ENCODE measurements around the gene GPR78.

The GPR78 gene

GRCh38 chr4:8548731-8549351 is 31.4 kb upstream of the GPR78 start:
- H3K27me3 ChIP-seq (ENCODE audit: control insufficient read depth, insufficient read depth, low read length), result no peaks in the 10 kb centered on the region
- H3K9me3 ChIP-seq (ENCODE audit: control insufficient read depth, low read length), result no peaks in the 10 kb centered on the region
- no peak overlapping the region for H3K9ac ChIP-seq (ENCODE audit: low read length)
- H3K4me3 ChIP-seq (ENCODE audit: low read length), result no peak overlapping the region
- peaks cover 28% of the 10 kb centered on the region for H3K4me1 ChIP-seq (ENCODE audit: control insufficient read depth, insufficient read depth, low read length)
- no peaks in the 10 kb centered on the region for H3K36me3 ChIP-seq (ENCODE audit: control insufficient read depth, insufficient read depth, low read length)

GRCh38 chr4:8549352-8549931 is 30.8 kb upstream of the GPR78 start:
- Histone ChIP-seq H3K9me3 (ENCODE audit: control insufficient read depth, low read length) (no peaks in the 10 kb centered on the region), H3K9ac (ENCODE audit: low read length) (no peak overlapping the region), H3K4me1 (ENCODE audit: control insufficient read depth, insufficient read depth, low read length) (peaks cover 28% of the 10 kb centered on the region), H3K36me3 (ENCODE audit: control insufficient read depth, insufficient read depth, low read length) (no peaks in the 10 kb centered on the region), H3K27me3 (ENCODE audit: control insufficient read depth, insufficient read depth, low read length) (no peaks in the 10 kb centered on the region), H3K4me3 (ENCODE audit: low read length) (no peak overlapping the region)

- Histone ChIP-seq H3K4me1 (ENCODE audit: control insufficient read depth, insufficient read depth, low read length) (peaks cover 18% of the 10 kb centered on the region), H3K9ac (ENCODE audit: low read length) (no peak overlapping the region), H3K4me3 (ENCODE audit: low read length) (no peak overlapping the region), H3K36me3 (ENCODE audit: control insufficient read depth, insufficient read depth, low read length) (no peaks in the 10 kb centered on the region), H3K9me3 (ENCODE audit: control insufficient read depth, low read length) (no peaks in the 10 kb centered on the region), H3K27me3 (ENCODE audit: control insufficient read depth, insufficient read depth, low read length) (no peaks in the 10 kb centered on the region)
Measured at GRCh38 chr4:8550691-8551090, 29.5 kb upstream of the GPR78 start.

GRCh38 chr4:8552024-8552423 is 28.2 kb upstream of the GPR78 start:
- no peak overlapping the region for H3K9ac ChIP-seq (ENCODE audit: low read length)
- no peak overlapping the region for H3K4me3 ChIP-seq (ENCODE audit: low read length)
- no peaks in the 10 kb centered on the region for H3K27me3 ChIP-seq (ENCODE audit: control insufficient read depth, insufficient read depth, low read length)
- no peaks in the 10 kb centered on the region for H3K9me3 ChIP-seq (ENCODE audit: control insufficient read depth, low read length)
- peaks cover 14% of the 10 kb centered on the region for H3K4me1 ChIP-seq (ENCODE audit: control insufficient read depth, insufficient read depth, low read length)
- H3K36me3 ChIP-seq (ENCODE audit: control insufficient read depth, insufficient read depth, low read length), result no peaks in the 10 kb centered on the region

- no peak overlapping the region for H3K4me3 ChIP-seq (ENCODE audit: low read length)
- H3K4me1 ChIP-seq (ENCODE audit: control insufficient read depth, insufficient read depth, low read length), result peaks cover 7% of the 10 kb centered on the region
- no peaks in the 10 kb centered on the region for H3K9me3 ChIP-seq (ENCODE audit: control insufficient read depth, low read length)
- H3K36me3 ChIP-seq (ENCODE audit: control insufficient read depth, insufficient read depth, low read length), result no peaks in the 10 kb centered on the region
- no peak overlapping the region for H3K9ac ChIP-seq (ENCODE audit: low read length)
- H3K27me3 ChIP-seq (ENCODE audit: control insufficient read depth, insufficient read depth, low read length), result no peaks in the 10 kb centered on the region
Measured at GRCh38 chr4:8552581-8553205, 27.5 kb upstream of the GPR78 start.

- Histone ChIP-seq H3K9me3 (ENCODE audit: control insufficient read depth, low read length) (no peaks in the 10 kb centered on the region), H3K4me1 (ENCODE audit: control insufficient read depth, insufficient read depth, low read length) (peaks cover 5% of the 10 kb centered on the region), H3K9ac (ENCODE audit: low read length) (no peak overlapping the region)
Measured at GRCh38 chr4:8553216-8553615, 27.0 kb upstream of the GPR78 start.

GRCh38 chr4:8553991-8554405 is 26.2 kb upstream of the GPR78 start:
- H3K9me3 ChIP-seq (ENCODE audit: control insufficient read depth, low read length), result no peaks in the 10 kb centered on the region
- H3K4me3 ChIP-seq (ENCODE audit: low read length), result no peak overlapping the region
- H3K36me3 ChIP-seq (ENCODE audit: control insufficient read depth, insufficient read depth, low read length), result no peaks in the 10 kb centered on the region
- H3K9ac ChIP-seq (ENCODE audit: low read length), result no peak overlapping the region
- no peaks in the 10 kb centered on the region for H3K27me3 ChIP-seq (ENCODE audit: control insufficient read depth, insufficient read depth, low read length)
- peaks cover under 1% of the 10 kb centered on the region for H3K4me1 ChIP-seq (ENCODE audit: control insufficient read depth, insufficient read depth, low read length)

More at GRCh38 chr4:8553216-8553615, 27.0 kb upstream of the GPR78 start:
- Histone ChIP-seq H3K36me3 (ENCODE audit: control insufficient read depth, insufficient read depth, low read length) (no peaks in the 10 kb centered on the region), H3K27me3 (ENCODE audit: control insufficient read depth, insufficient read depth, low read length) (no peaks in the 10 kb centered on the region), H3K4me3 (ENCODE audit: low read length) (no peak overlapping the region)

- H3K4me3 ChIP-seq (ENCODE audit: low read length), result no peak overlapping the region
- H3K4me1 ChIP-seq (ENCODE audit: control insufficient read depth, insufficient read depth, low read length), result no peaks in the 10 kb centered on the region
- no peaks in the 10 kb centered on the region for H3K9me3 ChIP-seq (ENCODE audit: control insufficient read depth, low read length)
- H3K36me3 ChIP-seq (ENCODE audit: control insufficient read depth, insufficient read depth, low read length), result no peaks in the 10 kb centered on the region
- H3K9ac ChIP-seq (ENCODE audit: low read length), result no peak overlapping the region
- H3K27me3 ChIP-seq (ENCODE audit: control insufficient read depth, insufficient read depth, low read length), result no peaks in the 10 kb centered on the region
Measured at GRCh38 chr4:8554555-8555100, 25.6 kb upstream of the GPR78 start.

- Histone ChIP-seq H3K9ac (ENCODE audit: low read length) (no peak overlapping the region), H3K9me3 (ENCODE audit: control insufficient read depth, low read length) (no peaks in the 10 kb centered on the region), H3K27me3 (ENCODE audit: control insufficient read depth, insufficient read depth, low read length) (no peaks in the 10 kb centered on the region), H3K36me3 (ENCODE audit: control insufficient read depth, insufficient read depth, low read length) (no peaks in the 10 kb centered on the region), H3K4me1 (ENCODE audit: control insufficient read depth, insufficient read depth, low read length) (no peaks in the 10 kb centered on the region), H3K4me3 (ENCODE audit: low read length) (no peak overlapping the region)
Measured at GRCh38 chr4:8555716-8556115, 24.5 kb upstream of the GPR78 start.

- Histone ChIP-seq H3K4me1 (ENCODE audit: control insufficient read depth, insufficient read depth, low read length) (peaks cover 3% of the 10 kb centered on the region), H3K36me3 (ENCODE audit: control insufficient read depth, insufficient read depth, low read length) (no peaks in the 10 kb centered on the region), H3K4me3 (ENCODE audit: low read length) (no peak overlapping the region), H3K9me3 (ENCODE audit: control insufficient read depth, low read length) (no peaks in the 10 kb centered on the region), H3K9ac (ENCODE audit: low read length) (no peak overlapping the region), H3K27me3 (ENCODE audit: control insufficient read depth, insufficient read depth, low read length) (no peaks in the 10 kb centered on the region)
Measured at GRCh38 chr4:8556341-8557150, 23.6 kb upstream of the GPR78 start.

GRCh38 chr4:8557151-8558076 is 22.8 kb upstream of the GPR78 start:
- no peaks in the 10 kb centered on the region for H3K9me3 ChIP-seq (ENCODE audit: control insufficient read depth, low read length)
- no peak overlapping the region for H3K9ac ChIP-seq (ENCODE audit: low read length)
- H3K36me3 ChIP-seq (ENCODE audit: control insufficient read depth, insufficient read depth, low read length), result no peaks in the 10 kb centered on the region
- H3K4me3 ChIP-seq (ENCODE audit: low read length), result no peak overlapping the region
- H3K4me1 ChIP-seq (ENCODE audit: control insufficient read depth, insufficient read depth, low read length), result peaks cover 3% of the 10 kb centered on the region
- no peaks in the 10 kb centered on the region for H3K27me3 ChIP-seq (ENCODE audit: control insufficient read depth, insufficient read depth, low read length)

All from mucosa of stomach (tissue), 1 donor.